Keratinocyte (primary cell): ENCODE data around the gene PTPRN2. TPM values are rescaled to one million over a fixed set of nuclear protein-coding genes. Genes with fewer than 3 reads are reported as not detected.

Experiments used
- DNase-seq: peaks from one replicate; pipeline ENCODE4 v3.0.0-alpha.2; 2011; ENCODE audit warnings: low read depth, missing footprints, low spot score
- FAIRE-seq: peaks from 2 replicates; lab custom pipeline; 2011; peaks lifted over from hg19 to GRCh38; lab: Jason Lieb, UNC
- H2AFZ ChIP-seq: 2 replicates; pipeline ENCODE4 v1.6.0; 2012; ENCODE audit warnings: low read length, control low read depth, inconsistent platforms; ENCODE audit not compliant: control insufficient read depth
- H3K27ac ChIP-seq: 2 replicates; pipeline ENCODE4 v1.5.1; 2011; ENCODE audit warnings: low read length; ENCODE audit not compliant: control insufficient read depth, insufficient read depth
- H3K27me3 ChIP-seq: 3 replicates; pipeline ENCODE4 v1.6.0; 2011; ENCODE audit warnings: low read length; ENCODE audit not compliant: control insufficient read depth, insufficient read depth; ENCODE audit errors: extremely low read depth
- H3K36me3 ChIP-seq, 2 experiments: 2 replicates in 1 of 2; 3 replicates in 1 of 2; pipeline ENCODE4 v1.5.1; 2011; ENCODE audit warnings: low read length in 2 of 2, mild to moderate bottlenecking in 1 of 2; ENCODE audit not compliant: control insufficient read depth in 2 of 2, insufficient read depth in 2 of 2; ENCODE audit errors: extremely low read depth in 1 of 2
- H3K4me1 ChIP-seq: 3 replicates; pipeline ENCODE4 v1.5.1; 2011; ENCODE audit warnings: low read length; ENCODE audit not compliant: control insufficient read depth, insufficient read depth; ENCODE audit errors: extremely low read depth
- H3K4me2 ChIP-seq: 3 replicates; pipeline ENCODE4 v1.6.0; 2011; ENCODE audit warnings: low read depth, low read length; ENCODE audit not compliant: control insufficient read depth, insufficient read depth; ENCODE audit errors: extremely low read depth
- H3K4me3 ChIP-seq, 3 experiments: fragments of 200-600 bp in 1 of 3; sonication (generic) in 1 of 3; 2 replicates in 2 of 3; 3 replicates in 1 of 3; pipeline ENCODE4 v1.5.1; 2011 to 2016; ENCODE audit warnings: low read length in 3 of 3, mild to moderate bottlenecking in 3 of 3, control low read depth in 2 of 3, inconsistent platforms in 1 of 3, low read depth in 1 of 3, mixed read lengths in 1 of 3, mixed run types in 1 of 3, moderate library complexity in 1 of 3; ENCODE audit not compliant: control insufficient read depth in 2 of 3, insufficient read depth in 2 of 3; ENCODE audit errors: extremely low read depth in 1 of 3
- H3K79me2 ChIP-seq: 2 replicates; pipeline ENCODE4 v1.6.0; 2012; ENCODE audit warnings: low read length; ENCODE audit not compliant: control insufficient read depth, insufficient read depth
- H3K9ac ChIP-seq: 3 replicates; pipeline ENCODE4 v1.6.0; 2011; ENCODE audit warnings: low read length; ENCODE audit not compliant: control insufficient read depth, insufficient read depth; ENCODE audit errors: extremely low read depth
- H3K9me1 ChIP-seq: 3 replicates; pipeline ENCODE4 v1.6.0; 2011; ENCODE audit warnings: low read length; ENCODE audit not compliant: control insufficient read depth, insufficient read depth; ENCODE audit errors: extremely low read depth
- H3K9me3 ChIP-seq: 2 replicates; pipeline ENCODE4 v1.5.1; 2012; ENCODE audit warnings: low read depth, low read length; ENCODE audit not compliant: control insufficient read depth
- H4K20me1 ChIP-seq: 3 replicates; pipeline ENCODE4 v1.6.0; 2011; ENCODE audit warnings: low read length; ENCODE audit not compliant: control insufficient read depth, insufficient read depth; ENCODE audit errors: extremely low read depth
- CTCF ChIP-seq, 3 experiments: IDR thresholded peaks in 1 of 3; conservative IDR thresholded peaks in 1 of 3; optimal IDR thresholded peaks in 1 of 3; 2 replicates in 2 of 3; 3 replicates in 1 of 3; pipeline versions ENCODE3 to v1.5.1; 2011; ENCODE audit warnings: low read length in 3 of 3, mild to moderate bottlenecking in 3 of 3, moderate library complexity in 2 of 3, control low read depth in 1 of 3, inconsistent platforms in 1 of 3; ENCODE audit not compliant: insufficient read depth in 2 of 3; ENCODE audit errors: extremely low read depth in 1 of 3
- EZH2 ChIP-seq: IDR thresholded peaks from one replicate; pipeline ENCODE4 v1.6.1; 2012; ENCODE audit warnings: inconsistent platforms, mild to moderate bottlenecking, low read length, moderate library complexity
- dilution Hi-C: fragments of 300-500 bp; cut with MboI; formaldehyde crosslinking; loops from one replicate; pipeline ENCODE4 v1.7.0; 2020; ENCODE audit warnings: low sequenced_read_pairs; ENCODE audit not compliant: extremely low pct_ligation_motif_present
- polyA plus RNA-seq, 5 experiments: library from polyadenylated mRNA; depleted of rRNA in 3 of 5; stranded (reverse) in 3 of 5; stranded (forward) in 1 of 5; unstranded in 1 of 5; fragments of >200 nt; gene quantifications; 1 replicate in 1 of 5; 2 replicates in 3 of 5; 3 replicates in 1 of 5; pipeline versions ENCODE4 v1.2.1 to v1.2.3, GENCODE V29; 2011 to 2012; ENCODE audit warnings: missing spikeins in 2 of 5, low read depth in 1 of 5, low replicate concordance in 1 of 5

The PTPRN2 gene
- polyA plus RNA-seq, 1 donor (not counting 4 experiments of a cell fraction or from before 2014, with no cell fraction given): not detected

GRCh38 chr7:158356454-158356853, 231.2 kb downstream of the PTPRN2 start:
- dilution Hi-C loops: no loop called here
- H4K20me1 ChIP-seq: no peaks in the 10 kb centered on the region

GRCh38 chr7:158355456-158356065, 232.1 kb downstream of the PTPRN2 start:
- dilution Hi-C loops: no loop called here
- H3K9ac ChIP-seq: no peak overlapping the region
- no peaks in the 10 kb centered on the region for H4K20me1 ChIP-seq
- no peaks in the 10 kb centered on the region for H3K79me2 ChIP-seq
- H3K9me3 ChIP-seq: peaks cover 2% of the 10 kb centered on the region
- H3K4me1 ChIP-seq: no peaks in the 10 kb centered on the region
- no peaks in the 10 kb centered on the region for H3K9me1 ChIP-seq
- H3K36me3 ChIP-seq: no peaks in the 10 kb centered on the region
- no peak overlapping the region for H3K4me2 ChIP-seq
- no peak overlapping the region for H3K4me3 ChIP-seq
- no peak overlapping the region for H2AFZ ChIP-seq
- no peak overlapping the region for H3K27ac ChIP-seq
- no peaks in the 10 kb centered on the region for H3K27me3 ChIP-seq
- TF ChIP-seq CTCF (optimal IDR thresholded peaks at IDR 0.05 in 1 of 3, IDR thresholded peaks at IDR 0.05 in 1 of 3, conservative IDR thresholded peaks at IDR 0.05 in 1 of 3; ENCODE audit: extremely low read depth in 1 of 3, insufficient read depth in 2 of 3, low read length in 3 of 3) (peak in 2 of 3 experiments; percentile 17 to 24), EZH2 (no peak)
- DNase-seq: no peak
- FAIRE-seq: no peak

More at GRCh38 chr7:158356454-158356853, 231.2 kb downstream of the PTPRN2 start:
- Histone ChIP-seq H3K9me3 (peaks cover 5% of the 10 kb centered on the region), H3K4me3 (no peak overlapping the region), H3K27me3 (no peaks in the 10 kb centered on the region), H3K4me2 (no peak overlapping the region), H3K79me2 (no peaks in the 10 kb centered on the region), H2AFZ (no peak overlapping the region), H3K36me3 (no peaks in the 10 kb centered on the region), H3K4me1 (no peaks in the 10 kb centered on the region), H3K9me1 (no peaks in the 10 kb centered on the region), H3K9ac (no peak overlapping the region), H3K27ac (no peak overlapping the region)
- FAIRE-seq: no peak
- DNase-seq: no peak
- TF ChIP-seq EZH2 (no peak), CTCF (optimal IDR thresholded peaks at IDR 0.05 in 1 of 3, IDR thresholded peaks at IDR 0.05 in 1 of 3, conservative IDR thresholded peaks at IDR 0.05 in 1 of 3; ENCODE audit: extremely low read depth in 1 of 3, insufficient read depth in 2 of 3, low read length in 3 of 3) (no peak)
